ENCODE measurements around the gene CNN3.

Gene CNN3

GRCh38 chr1:94926915-94927404 is at the start of gene CNN3:
TSS of gene CNN3 (minus strand) at chr1:94927110. CDS start at chr1:94926894, 216 bp downstream.
- DNase-seq = no peak

- no peak for DNase-seq
These were observed 47.9 kb upstream of the CNN3 start for GRCh38 chr1:94974824-94975223.

- no peak for DNase-seq
These were observed 47.3 kb upstream of the CNN3 start for GRCh38 chr1:94974241-94974640.

DNA sequence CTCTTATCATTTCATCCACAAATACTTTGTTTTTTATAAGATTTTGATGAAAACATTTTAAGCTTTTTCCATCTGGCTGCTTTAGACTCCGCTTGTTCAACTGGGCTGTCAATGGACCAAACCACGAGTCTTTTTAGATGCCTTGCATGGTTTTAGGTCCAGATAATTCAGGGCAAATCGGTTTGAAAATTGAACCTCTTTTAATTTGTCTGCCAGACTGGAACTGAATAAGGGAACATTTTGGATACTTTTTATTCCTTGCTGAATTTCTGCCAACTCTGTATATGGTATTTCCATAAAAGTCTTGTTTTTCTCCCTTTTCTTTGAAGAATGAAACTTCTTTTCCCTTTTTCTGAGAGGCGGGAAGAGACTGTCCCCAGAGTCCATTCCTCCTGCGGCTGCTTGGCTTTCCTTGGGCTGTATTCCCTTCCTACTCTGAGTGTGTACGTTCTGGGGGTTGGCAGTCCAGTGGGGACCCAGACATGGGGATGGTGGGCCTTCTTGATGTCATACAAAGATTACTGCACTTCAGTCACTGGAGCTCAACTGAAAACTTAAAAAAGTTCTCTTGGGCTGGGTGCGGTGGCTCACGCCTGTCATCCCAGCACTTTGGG is 46.5 kb upstream of the CNN3 start:
- DNase-seq = no peak

DNA sequence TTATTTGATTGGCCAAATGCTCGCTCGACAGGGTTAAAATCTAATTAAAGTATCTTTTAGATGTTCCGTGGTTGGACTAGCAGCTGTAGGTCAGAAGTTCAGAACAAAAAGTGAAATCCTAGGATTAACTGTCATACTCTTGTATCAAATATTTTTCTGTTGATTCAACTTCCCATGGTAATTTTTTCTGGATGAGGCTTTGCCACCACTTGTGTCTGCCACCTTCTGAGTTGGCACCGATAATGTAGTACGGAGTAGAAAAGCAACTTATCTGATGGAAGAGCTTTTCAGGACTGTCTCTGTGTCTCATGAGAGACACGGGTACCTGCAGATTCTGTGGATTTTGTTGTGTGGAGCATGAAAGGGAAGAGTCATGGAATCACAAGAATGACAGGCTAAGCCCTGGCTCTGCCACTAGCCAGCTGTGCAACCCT is 44.6 kb upstream of the CNN3 start:
- no peak for DNase-seq

GRCh38 chr1:94970783-94971182 is 43.9 kb upstream of the CNN3 start:
- DNase-seq = no peak

DNA sequence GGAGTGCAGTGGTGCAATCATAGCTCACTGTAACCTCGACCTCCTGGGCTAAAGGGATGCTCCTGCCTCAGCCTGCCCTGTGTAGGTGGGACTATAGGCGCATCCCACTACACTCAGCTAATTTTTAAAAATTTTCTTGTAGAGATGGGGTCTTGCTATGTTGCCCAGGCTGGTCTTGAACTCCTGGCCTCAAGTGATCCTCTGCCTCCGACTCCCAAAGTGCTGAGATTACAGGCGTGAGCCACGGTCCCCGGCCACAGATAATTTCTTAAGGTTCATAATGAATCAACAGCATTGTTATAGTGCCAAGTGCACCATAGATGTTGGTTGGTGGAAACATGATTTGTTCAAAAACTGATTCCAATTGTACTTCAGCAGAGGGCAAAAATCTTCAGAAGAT is 42.2 kb upstream of the CNN3 start:
- DNase-seq = no peak

DNA sequence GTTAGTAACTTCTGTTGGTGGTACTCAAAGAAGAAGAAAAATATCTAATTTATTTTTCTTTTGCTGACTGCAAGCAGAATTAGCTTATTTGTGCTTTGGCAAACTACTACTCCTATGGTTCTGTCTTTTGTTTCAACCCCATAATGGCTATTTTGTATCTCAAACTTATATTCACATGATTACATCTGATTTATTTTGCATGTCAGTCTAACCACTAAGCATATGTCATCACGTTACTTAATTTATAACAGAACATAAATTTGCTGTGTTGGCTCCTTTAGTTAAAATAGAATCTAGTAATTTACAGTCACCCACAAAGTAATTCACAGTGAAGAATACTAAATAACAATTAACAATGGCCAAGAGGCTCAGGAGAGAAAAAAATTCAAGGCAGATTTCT is 39.1 kb upstream of the CNN3 start:
- DNase-seq = no peak

GRCh38 chr1:94963864-94964263 is 37.0 kb upstream of the CNN3 start:
- DNase-seq = no peak

- peak; percentile 32 to 39 for DNase-seq
These were observed 35.7 kb upstream of the CNN3 start for GRCh38 chr1:94962409-94963265.

- no peak for DNase-seq
These were observed 35.1 kb upstream of the CNN3 start for GRCh38 chr1:94961988-94962387.

GRCh38 chr1:94961582-94961981 is 34.7 kb upstream of the CNN3 start:
- no peak for DNase-seq

DNA sequence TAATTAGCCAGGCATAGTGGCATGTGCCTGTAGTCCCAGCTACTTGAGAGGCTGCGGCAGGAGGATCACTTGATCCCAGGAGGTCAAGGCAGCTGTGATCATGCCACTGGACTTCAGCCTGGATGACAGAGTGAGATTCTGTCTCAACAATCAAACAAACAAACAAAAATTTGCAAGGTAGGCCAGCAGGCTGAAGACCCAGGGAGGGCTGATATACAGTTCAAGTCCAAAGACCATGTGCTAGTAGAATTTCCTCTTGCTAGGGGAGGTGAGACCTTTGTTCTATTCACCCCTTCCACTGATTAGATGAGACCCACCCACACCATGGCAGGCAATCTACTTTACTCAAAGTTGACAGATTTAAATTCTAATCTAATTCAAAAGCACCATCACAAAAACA is 31.2 kb upstream of the CNN3 start:
- DNase-seq = no peak

- no peak for DNase-seq
These were observed 29.1 kb upstream of the CNN3 start for GRCh38 chr1:94955767-94956632.

- no peak for DNase-seq
These were observed 27.6 kb upstream of the CNN3 start for GRCh38 chr1:94954263-94955220.

GRCh38 chr1:94953746-94954145 is 26.8 kb upstream of the CNN3 start:
- no peak for DNase-seq

DNA sequence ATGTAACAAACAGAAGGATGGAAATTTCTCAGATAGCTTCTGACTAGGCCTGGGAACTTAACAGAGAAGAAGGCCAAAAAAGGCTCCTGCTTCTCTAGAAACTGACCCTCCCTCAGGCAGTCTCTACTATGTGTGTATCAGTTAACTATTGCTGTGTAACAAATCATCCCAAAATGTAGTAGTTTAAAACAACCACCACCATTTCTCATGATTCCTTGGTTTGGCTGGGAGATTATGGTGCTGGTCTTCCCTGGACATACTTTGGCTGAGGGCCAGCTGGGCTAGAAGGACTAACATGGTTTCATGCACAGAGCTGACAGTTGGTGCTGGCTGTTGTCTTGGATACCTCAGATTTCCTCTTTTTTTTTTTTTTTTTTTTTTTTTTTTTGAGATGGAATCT is 26.2 kb upstream of the CNN3 start:
- DNase-seq = no peak

DNA sequence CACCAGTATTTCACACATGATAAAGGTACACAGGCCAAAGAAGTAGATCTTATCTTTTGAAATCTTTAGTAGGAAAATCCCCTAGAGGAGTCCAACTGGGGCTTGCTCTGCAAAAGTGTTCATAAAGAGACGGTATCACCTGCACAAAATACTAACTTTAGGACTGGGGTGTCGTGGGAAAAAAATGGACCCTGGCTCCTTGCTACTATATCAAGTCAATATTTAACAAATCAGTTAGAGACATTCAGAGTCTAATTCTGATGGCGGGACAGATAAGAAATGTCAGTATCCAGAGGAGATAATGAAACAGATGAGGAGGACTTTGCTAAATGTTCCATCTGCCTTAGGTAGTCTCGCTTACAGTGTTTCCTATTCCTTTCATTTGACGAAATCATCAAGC is 25.6 kb upstream of the CNN3 start:
- no peak for DNase-seq

- DNase-seq = no peak
These were observed 24.7 kb upstream of the CNN3 start for GRCh38 chr1:94951509-94952208.

- DNase-seq = no peak
These were observed 24.1 kb upstream of the CNN3 start for GRCh38 chr1:94951046-94951445.
